HEK293T (cell line): ENCODE data around the gene C21orf58.

ENCODE experiments used
- ARNT ChIP-seq: fragments of 450-650 bp; IDR thresholded peaks from 2 replicates; pipeline ENCODE4 v1.6.1; 2017; ENCODE audit warnings: mild to moderate bottlenecking
- FOXM1 ChIP-seq: fragments of 450-650 bp; IDR thresholded peaks from 2 replicates; pipeline ENCODE4 v1.6.1; 2017; ENCODE audit warnings: mild to moderate bottlenecking, borderline replicate concordance
- SP1 ChIP-seq: fragments of 450-650 bp; IDR thresholded peaks from 2 replicates; pipeline ENCODE4 v1.6.1; 2017

- TF ChIP-seq ARNT = no peak
- no peak for TF ChIP-seq SP1
- no peak for TF ChIP-seq FOXM1
These were observed 12.9 kb upstream of the C21orf58 start for GRCh38 chr21:46336603-46337002.
